ENCODE measurements around the gene PRAMEF1. TPM values are rescaled to one million over a fixed set of nuclear protein-coding genes. Genes with fewer than 3 reads are reported as not detected.
"Not testable (repeated sequence)": the region's sequence is repeated elsewhere in the genome, so short reads cannot be mapped to it uniquely, and the experiment has no call there.

PRAMEF1 gene
- total RNA-seq, 1 donor from 2014 or later: not detected

DNA sequence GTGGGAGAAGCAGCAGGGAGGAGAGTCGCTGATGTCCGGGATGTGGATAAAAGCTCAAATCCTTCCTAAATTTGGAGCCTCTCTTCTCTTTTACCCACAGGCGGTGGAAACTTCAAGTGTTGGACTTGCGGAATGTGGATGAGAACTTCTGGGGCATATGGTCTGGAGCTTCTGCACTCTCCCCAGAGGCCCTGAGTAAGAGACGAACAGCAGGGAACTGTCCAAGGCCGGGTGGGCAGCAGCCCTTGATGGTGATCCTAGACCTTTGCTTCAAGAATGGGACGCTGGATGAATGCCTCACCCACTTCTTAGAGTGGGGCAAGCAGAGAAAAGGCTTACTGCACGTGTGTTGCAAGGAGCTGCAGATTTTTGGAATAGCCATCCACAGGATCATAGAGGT, 15.8 kb upstream of the PRAMEF1 start:
- no peak overlapping the region for H3K4me3 ChIP-seq (ENCODE audit: low read depth, low read length)
- no peak for DNase-seq (ENCODE audit: low read depth)
- TF ChIP-seq CTCF (conservative IDR thresholded peaks at IDR 0.05; ENCODE audit: low read depth, low read length): no peak

DNA sequence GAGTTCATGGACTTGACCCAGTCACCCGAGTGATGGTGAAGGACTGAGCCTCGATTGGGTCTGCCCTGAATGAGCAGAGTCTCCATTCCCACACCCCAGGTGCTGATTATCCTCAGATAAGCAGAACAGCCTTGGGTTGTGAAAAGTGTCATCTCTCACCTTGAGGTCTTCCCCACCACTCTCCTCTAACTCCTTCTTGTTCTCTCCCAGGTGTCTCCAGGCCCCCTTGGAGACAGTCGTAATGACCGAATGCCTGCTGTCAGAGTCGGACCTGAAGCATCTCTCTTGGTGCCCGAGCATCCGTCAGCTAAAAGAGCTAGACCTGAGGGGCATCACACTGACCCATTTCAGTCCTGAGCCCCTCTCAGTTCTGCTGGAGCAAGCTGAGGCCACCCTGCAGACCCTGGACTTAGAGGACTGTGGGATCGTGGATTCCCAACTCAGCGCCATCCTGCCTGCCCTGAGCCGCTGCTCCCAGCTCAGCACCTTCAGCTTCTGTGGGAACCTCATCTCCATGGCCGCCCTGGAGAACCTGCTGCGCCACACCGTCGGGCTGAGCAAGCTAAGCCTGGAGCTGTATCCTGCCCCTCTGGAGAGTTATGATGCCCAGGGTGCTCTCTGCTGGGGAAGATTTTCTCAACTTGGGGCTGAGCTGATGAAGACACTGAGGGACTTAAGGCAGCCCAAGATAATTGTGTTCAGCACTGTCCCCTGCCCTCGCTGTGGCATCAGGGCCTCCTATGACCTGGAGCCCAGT, 14.2 kb upstream of the PRAMEF1 start:
- H3K4me3 ChIP-seq (ENCODE audit: low read depth, low read length): no peak overlapping the region
- no peak for TF ChIP-seq CTCF (conservative IDR thresholded peaks at IDR 0.05; ENCODE audit: low read depth, low read length)
- DNase-seq (ENCODE audit: low read depth): no peak

GRCh38 chr1:12778061-12778460, 13.1 kb upstream of the PRAMEF1 start:
- no peak overlapping the region for H3K4me3 ChIP-seq (ENCODE audit: low read depth, low read length)
- DNase-seq (ENCODE audit: low read depth): no peak
- no peak for TF ChIP-seq CTCF (conservative IDR thresholded peaks at IDR 0.05; ENCODE audit: low read depth, low read length)

GRCh38 chr1:12778907-12779306, 12.3 kb upstream of the PRAMEF1 start:
- no peak for TF ChIP-seq CTCF (conservative IDR thresholded peaks at IDR 0.05; ENCODE audit: low read depth, low read length)
- no peak overlapping the region for H3K4me3 ChIP-seq (ENCODE audit: low read depth, low read length)
- no peak for DNase-seq (ENCODE audit: low read depth)

GRCh38 chr1:12781488-12781887, 9.7 kb upstream of the PRAMEF1 start:
- DNase-seq (ENCODE audit: low read depth); H3K4me3 ChIP-seq (ENCODE audit: low read depth, low read length): not testable (repeated sequence)

DNA sequence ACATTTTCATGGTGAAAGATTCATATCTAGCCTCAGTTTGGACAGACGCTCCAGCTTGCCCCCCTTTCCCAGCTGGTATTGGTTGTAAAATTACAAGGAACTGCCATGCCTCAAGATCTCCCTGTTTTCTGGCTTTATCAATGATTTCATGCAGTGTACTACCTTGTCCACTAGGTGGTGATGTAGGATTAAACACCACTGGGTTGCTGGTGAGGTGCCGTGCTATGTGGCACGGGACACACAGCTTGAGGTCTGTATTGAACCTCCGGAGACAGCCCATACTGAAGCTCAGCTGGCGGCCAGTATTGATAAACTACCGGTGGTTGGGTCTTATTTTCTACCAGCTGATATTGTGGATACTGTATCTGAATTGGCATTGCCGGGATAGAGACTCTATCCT, 7.4 kb upstream of the PRAMEF1 start:
- DNase-seq (ENCODE audit: low read depth); H3K4me3 ChIP-seq (ENCODE audit: low read depth, low read length): not testable (repeated sequence)
- TF ChIP-seq CTCF (conservative IDR thresholded peaks at IDR 0.05; ENCODE audit: low read depth, low read length): peak; percentile 13

DNA sequence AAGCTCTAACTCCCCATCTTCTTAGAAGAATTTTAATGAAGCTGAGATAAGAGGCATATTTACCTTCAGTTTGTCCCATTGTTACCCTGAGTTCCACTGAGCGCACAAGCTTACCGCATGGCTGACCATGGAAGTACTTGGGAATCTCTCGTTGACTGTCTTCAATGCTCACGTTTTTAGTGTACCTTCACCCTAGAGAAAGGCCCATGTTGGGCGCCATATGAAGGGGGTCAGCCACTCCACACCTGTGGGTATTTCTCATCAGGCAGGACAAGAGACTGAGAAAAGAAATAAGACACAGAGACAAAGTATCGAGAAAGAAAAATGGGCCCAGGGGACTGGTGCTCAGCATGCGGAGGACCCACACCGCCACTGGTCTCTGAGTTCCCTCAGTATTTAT, 6.5 kb upstream of the PRAMEF1 start:
- H3K4me3 ChIP-seq (ENCODE audit: low read depth, low read length); DNase-seq (ENCODE audit: low read depth): not testable (repeated sequence)

GRCh38 chr1:12798911-12799310, 7.7 kb downstream of the PRAMEF1 start:
- no peak for TF ChIP-seq CTCF (conservative IDR thresholded peaks at IDR 0.05; ENCODE audit: low read depth, low read length)
- DNase-seq (ENCODE audit: low read depth): no peak
- H3K4me3 ChIP-seq (ENCODE audit: low read depth, low read length): no peak overlapping the region
